Upper lobe of left lung (tissue), 6 donors: ENCODE measurements around the gene MLPH. TPM values are rescaled to one million over a fixed set of nuclear protein-coding genes. Genes with fewer than 3 reads are reported as not detected.
A peak's percentile ranks its signal among the peaks of the same experiment; 100 is the strongest.

Experiments used
- ATAC-seq, 2 donors: fragments of 200-7000 bp; cut with Tn5 transposase; one replicate each; pipeline ENCODE4 v1.9.1; 2022; ENCODE audit warnings: mild to moderate bottlenecking in 2 of 2, moderate library complexity in 2 of 2; ENCODE audit not compliant: low FRiP score in 2 of 2
- DNase-seq, 2 donors: peaks; one replicate each; pipeline ENCODE4 v3.0.0-alpha.2; 2019 to 2020
- H3K27ac ChIP-seq, 4 donors: fragments of 200-600 bp; sonication (generic); one replicate each; pipeline ENCODE4 v1.5.1; 2016 to 2019
- H3K27me3 ChIP-seq, 4 donors: fragments of 200-600 bp; sonication (generic); one replicate each; pipeline ENCODE4 v1.5.1; 2017 to 2019
- H3K36me3 ChIP-seq, 4 donors: fragments of 200-600 bp; sonication (generic); one replicate each; pipeline ENCODE4 v1.5.1; 2016 to 2019
- H3K4me1 ChIP-seq, 4 donors: fragments of 200-600 bp; sonication (generic); one replicate each; pipeline ENCODE4 v1.5.1; 2018 to 2019
- H3K4me3 ChIP-seq, 4 donors: fragments of 200-600 bp; sonication (generic); one replicate each; pipeline ENCODE4 v1.5.1; 2017 to 2019; ENCODE audit warnings: mild to moderate bottlenecking in 2 of 4, moderate library complexity in 1 of 4
- H3K9me3 ChIP-seq, 4 donors: fragments of 200-600 bp; sonication (generic); one replicate each; pipeline ENCODE4 v1.5.1; 2018 to 2019
- EP300 ChIP-seq, 4 donors: sonication (generic); formaldehyde crosslinking; IDR thresholded peaks; one replicate each; pipeline ENCODE4 v1.5.1; 2017; ENCODE audit warnings: antibody characterized with exemption in 4 of 4, control low read depth in 2 of 4
- POLR2A ChIP-seq, 4 donors: fragments of 450-650 bp; IDR thresholded peaks; one replicate each; pipeline ENCODE4 v1.5.1; 2016 to 2017; ENCODE audit warnings: antibody characterized with exemption in 4 of 4, mild to moderate bottlenecking in 2 of 4
- POLR2AphosphoS5 ChIP-seq, 2 donors: sonication (generic); formaldehyde crosslinking; IDR thresholded peaks; one replicate each; pipeline ENCODE4 v1.5.1; 2017; ENCODE audit warnings: antibody characterized with exemption in 2 of 2
- WGBS, 2 donors: methylation state at CpG; one replicate each; pipeline ENCODE4 v1.1.5; 2017 to 2018; 5-methylcytosine and 5-hydroxymethylcytosine counted together
- total RNA-seq, 6 donors: library from RNA; depleted of rRNA in 4 of 6; stranded (reverse); fragments of >200 nt in 4 of 6; gene quantifications; one replicate each; pipeline versions ENCODE4 v1.1.0 to v1.2.1, GENCODE V29; 2016 to 2021
- TF ChIP-seq, protein P1 (sequence below), 6 experiments: fragments of 450-650 bp in 4 of 6; fragments of 200-600 bp in 2 of 6; sonication (generic) in 2 of 6; IDR thresholded peaks; one replicate each; pipeline ENCODE4 v1.5.1; 2016 to 2019; ENCODE audit warnings: antibody characterized with exemption in 6 of 6
- donor health status: DM: no; HTN: no; CAD: no; lungs with moderate emphysema.
- donor health status: DM: no; HTN: yes; CAD: no; lungs with severe emphysema.

MLPH gene
- total RNA-seq, 6 donors from 2014 or later, result 289 to 1,452 (median 502) TPM

GRCh38 chr2:237450583-237450982, 36.5 kb upstream of the MLPH start:
- H3K4me3 ChIP-seq, result no peak overlapping the region
- TF ChIP-seq, protein P1, sequence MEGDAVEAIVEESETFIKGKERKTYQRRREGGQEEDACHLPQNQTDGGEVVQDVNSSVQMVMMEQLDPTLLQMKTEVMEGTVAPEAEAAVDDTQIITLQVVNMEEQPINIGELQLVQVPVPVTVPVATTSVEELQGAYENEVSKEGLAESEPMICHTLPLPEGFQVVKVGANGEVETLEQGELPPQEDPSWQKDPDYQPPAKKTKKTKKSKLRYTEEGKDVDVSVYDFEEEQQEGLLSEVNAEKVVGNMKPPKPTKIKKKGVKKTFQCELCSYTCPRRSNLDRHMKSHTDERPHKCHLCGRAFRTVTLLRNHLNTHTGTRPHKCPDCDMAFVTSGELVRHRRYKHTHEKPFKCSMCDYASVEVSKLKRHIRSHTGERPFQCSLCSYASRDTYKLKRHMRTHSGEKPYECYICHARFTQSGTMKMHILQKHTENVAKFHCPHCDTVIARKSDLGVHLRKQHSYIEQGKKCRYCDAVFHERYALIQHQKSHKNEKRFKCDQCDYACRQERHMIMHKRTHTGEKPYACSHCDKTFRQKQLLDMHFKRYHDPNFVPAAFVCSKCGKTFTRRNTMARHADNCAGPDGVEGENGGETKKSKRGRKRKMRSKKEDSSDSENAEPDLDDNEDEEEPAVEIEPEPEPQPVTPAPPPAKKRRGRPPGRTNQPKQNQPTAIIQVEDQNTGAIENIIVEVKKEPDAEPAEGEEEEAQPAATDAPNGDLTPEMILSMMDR (IDR thresholded peaks at IDR 0.05), result no peak
- no peak for TF ChIP-seq POLR2AphosphoS5 (IDR thresholded peaks at IDR 0.05)
- TF ChIP-seq EP300 (IDR thresholded peaks at IDR 0.05), result no peak
- TF ChIP-seq POLR2A (IDR thresholded peaks at IDR 0.05), result no peak
- no peak for ATAC-seq
- peak in 1 of 2 donors; percentile 67 for DNase-seq
- H3K27me3 ChIP-seq, result no peaks in the 10 kb centered on the region
- WGBS, 2 donors, result 92% methylated on average over 11 to 13 of the region's 13 CpGs
- H3K9me3 ChIP-seq, result no peaks in the 10 kb centered on the region
- H3K4me1 ChIP-seq, result peaks cover 19 to 32% (median 20%) of the 10 kb centered on the region in 4 donors
- peak overlapping the region in 1 of 4 donors; percentile 37 for H3K27ac ChIP-seq
- no peaks in the 10 kb centered on the region for H3K36me3 ChIP-seq

- TF ChIP-seq, protein P1 (IDR thresholded peaks at IDR 0.05), result peak in 2 of 6 experiments; percentile 5 to 9
- TF ChIP-seq POLR2AphosphoS5 (IDR thresholded peaks at IDR 0.05) (no peak), EP300 (IDR thresholded peaks at IDR 0.05) (no peak)
- Histone ChIP-seq H3K27me3 (no peaks in the 10 kb centered on the region), H3K4me3 (no peak overlapping the region), H3K9me3 (no peaks in the 10 kb centered on the region), H3K36me3 (no peaks in the 10 kb centered on the region), H3K4me1 (peaks cover 19 to 32% (median 20%) of the 10 kb centered on the region in 4 donors), H3K27ac (peak overlapping the region in 1 of 4 donors; percentile 25)
- ATAC-seq (no peak), DNase-seq (no peak)
- 66 to 70% methylated on average over 20 of the region's 20 CpGs for WGBS, 2 donors
Measured at GRCh38 chr2:237451643-237452469, 35.2 kb upstream of the MLPH start.

DNA sequence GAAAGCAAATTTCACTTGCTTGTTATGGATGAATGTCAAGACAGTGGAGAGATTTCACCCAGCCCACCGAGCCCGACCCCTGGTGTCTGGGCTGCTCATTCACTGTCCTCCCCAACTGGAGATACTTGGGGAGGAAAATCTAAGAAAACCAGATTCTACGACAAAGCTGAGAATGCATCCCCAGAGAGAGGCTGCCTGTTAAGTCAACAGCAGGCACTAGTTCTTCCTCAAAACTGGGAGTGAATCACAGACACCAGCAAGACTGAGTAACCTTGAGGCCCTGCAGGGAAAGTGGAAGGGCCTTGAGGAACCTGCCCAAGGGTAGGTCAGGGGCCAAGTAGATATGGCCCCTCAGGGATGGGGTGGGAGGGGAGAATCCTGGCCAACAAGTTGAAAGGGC, 34.2 kb upstream of the MLPH start:
- TF ChIP-seq POLR2AphosphoS5 (IDR thresholded peaks at IDR 0.05), result no peak
- TF ChIP-seq POLR2A (IDR thresholded peaks at IDR 0.05), result no peak
- no peak for TF ChIP-seq EP300 (IDR thresholded peaks at IDR 0.05)
- TF ChIP-seq, protein P1 (IDR thresholded peaks at IDR 0.05), result no peak
- Histone ChIP-seq H3K4me3 (no peak overlapping the region), H3K9me3 (no peaks in the 10 kb centered on the region), H3K27ac (no peak overlapping the region), H3K36me3 (no peaks in the 10 kb centered on the region), H3K27me3 (no peaks in the 10 kb centered on the region), H3K4me1 (peaks cover 19 to 32% (median 20%) of the 10 kb centered on the region in 4 donors)
- no peak for DNase-seq
- no peak for ATAC-seq
- 86 to 95% methylated on average over 3 of the region's 3 CpGs for WGBS, 2 donors

DNA sequence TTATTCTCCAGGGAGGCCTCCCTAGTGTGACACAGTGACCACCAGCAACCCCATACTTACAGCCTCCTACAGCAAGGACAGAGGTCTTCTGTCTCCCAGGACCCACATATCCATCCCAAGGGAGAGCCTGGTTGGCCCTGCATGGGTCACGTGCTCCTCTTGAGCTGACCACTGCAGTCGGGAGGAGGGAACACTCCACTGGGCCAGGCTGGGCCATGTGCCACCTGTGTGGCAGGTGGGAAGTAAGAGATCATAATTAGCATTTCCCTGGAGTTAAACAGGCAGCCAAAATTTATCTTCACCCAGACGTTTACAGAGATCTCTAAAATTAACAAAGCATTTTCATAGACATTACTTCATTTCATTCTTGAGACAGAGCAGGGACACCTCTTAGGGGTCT, 33.4 kb upstream of the MLPH start:
- Histone ChIP-seq H3K4me3 (no peak overlapping the region), H3K4me1 (peaks cover 18 to 28% (median 19%) of the 10 kb centered on the region in 4 donors), H3K36me3 (no peaks in the 10 kb centered on the region), H3K27me3 (no peaks in the 10 kb centered on the region), H3K9me3 (no peaks in the 10 kb centered on the region), H3K27ac (no peak overlapping the region)
- TF ChIP-seq EP300 (IDR thresholded peaks at IDR 0.05) (no peak), POLR2A (IDR thresholded peaks at IDR 0.05) (no peak), POLR2AphosphoS5 (IDR thresholded peaks at IDR 0.05) (no peak)
- TF ChIP-seq, protein P1 (IDR thresholded peaks at IDR 0.05), result no peak
- WGBS, 2 donors, result 59 to 60% methylated on average over 3 of the region's 3 CpGs
- DNase-seq, result no peak
- no peak for ATAC-seq
